OCI-LY1 (cell line): ENCODE results near the gene TREH.

Experiments used
- H2AFZ ChIP-seq: fragments of 200-600 bp; sonication (generic), shearing (Covaris generic); 2 replicates; pipeline ENCODE4 v1.6.0; 2014; ENCODE audit warnings: antibody characterized with exemption, mild to moderate bottlenecking, low read length
- H3F3A ChIP-seq: fragments of 200-600 bp; sonication (generic), shearing (Covaris generic); 2 replicates; pipeline ENCODE4 v1.6.0; 2014; ENCODE audit warnings: mild to moderate bottlenecking, antibody characterized with exemption, low read length, moderate library complexity; ENCODE audit not compliant: insufficient read depth
- H3K27ac ChIP-seq: fragments of 200-600 bp; sonication (generic); 2 replicates; pipeline ENCODE4 v1.5.1; 2014; ENCODE audit warnings: low read length, mixed run types, mild to moderate bottlenecking, low read depth; ENCODE audit not compliant: poor library complexity, severe bottlenecking
- H3K27me3 ChIP-seq: fragments of 200-600 bp; sonication (generic); 2 replicates; pipeline ENCODE4 v1.6.0; 2014; ENCODE audit warnings: antibody characterized with exemption, mild to moderate bottlenecking, low read length, moderate library complexity; ENCODE audit not compliant: insufficient read depth
- H3K36me3 ChIP-seq: fragments of 200-600 bp; sonication (generic); 2 replicates; pipeline ENCODE4 v1.6.1; 2014; ENCODE audit warnings: mild to moderate bottlenecking, antibody characterized with exemption, low read length, moderate library complexity, mixed read lengths; ENCODE audit not compliant: insufficient read depth
- H3K4me1 ChIP-seq: fragments of 200-600 bp; sonication (generic); 2 replicates; pipeline ENCODE4 v1.5.1; 2014; ENCODE audit warnings: mild to moderate bottlenecking, low read length, moderate library complexity; ENCODE audit not compliant: insufficient read depth, severe bottlenecking
- H3K4me2 ChIP-seq: fragments of 200-600 bp; sonication (generic), shearing (Covaris generic); 2 replicates; pipeline ENCODE4 v1.6.1; 2014; ENCODE audit warnings: low read length
- H3K4me3 ChIP-seq: fragments of 200-600 bp; sonication (generic); 2 replicates; pipeline ENCODE4 v1.5.1; 2014; ENCODE audit warnings: low read length, low read depth, mild to moderate bottlenecking, mixed read lengths; ENCODE audit not compliant: poor library complexity, severe bottlenecking
- H3K79me2 ChIP-seq: fragments of 200-600 bp; shearing (Covaris generic); 2 replicates; pipeline ENCODE4 v1.6.1; 2016; ENCODE audit warnings: mixed run types, low read length, mixed read lengths; ENCODE audit not compliant: insufficient read depth
- H3K9ac ChIP-seq: fragments of 200-600 bp; sonication (generic), shearing (Covaris generic); 2 replicates; pipeline ENCODE4 v1.6.1; 2014; ENCODE audit warnings: mild to moderate bottlenecking, low read length, mixed read lengths
- H3K9me2 ChIP-seq: fragments of 200-600 bp; sonication (generic), shearing (Covaris generic); 2 replicates; pipeline ENCODE4 v1.6.1; 2014; ENCODE audit warnings: low read depth, mild to moderate bottlenecking, low read length, mixed read lengths
- H3K9me3 ChIP-seq: fragments of 200-600 bp; shearing (Covaris generic); 2 replicates; pipeline ENCODE4 v1.6.1; 2014; ENCODE audit warnings: low read length, mixed read lengths
- H4K20me1 ChIP-seq: fragments of 200-600 bp; sonication (generic), shearing (Covaris generic); 2 replicates; pipeline ENCODE4 v1.6.0; 2016; ENCODE audit warnings: mild to moderate bottlenecking, low read length; ENCODE audit not compliant: insufficient read depth
- EZH2 ChIP-seq: fragments of 200-600 bp; sonication (generic), shearing (Covaris generic); IDR thresholded peaks from 2 replicates; pipeline ENCODE4 v1.8.0; 2017; ENCODE audit warnings: borderline replicate concordance, mixed run types, mild to moderate bottlenecking, antibody characterized with exemption, low read length, moderate library complexity, mixed read lengths
- TF ChIP-seq, protein P1 (sequence below): fragments of 200-600 bp; sonication (generic), shearing (Covaris generic); IDR thresholded peaks from 2 replicates; pipeline ENCODE4 v1.5.1; 2017; ENCODE audit warnings: mild to moderate bottlenecking, antibody characterized with exemption, low read length, moderate library complexity, mixed read lengths

Gene TREH

GRCh38 chr11:118628031-118628430, 51.4 kb downstream of the TREH start:
- Histone ChIP-seq H3K36me3 (no peaks in the 10 kb centered on the region), H3K9me2 (no peaks in the 10 kb centered on the region), H3K27ac (no peak overlapping the region), H3K27me3 (0 out of 2 replicates have a peak, but pooled peaks cover 3% of the 10 kb centered on the region), H2AFZ (no peak overlapping the region), H3K4me3 (no peak overlapping the region), H3K9ac (no peak overlapping the region), H4K20me1 (no peaks in the 10 kb centered on the region), H3K9me3 (no peaks in the 10 kb centered on the region), H3K4me2 (no peak overlapping the region), H3F3A (no peaks in the 10 kb centered on the region), H3K4me1 (no peaks in the 10 kb centered on the region), H3K79me2 (no peaks in the 10 kb centered on the region)
- TF ChIP-seq, protein P1, sequence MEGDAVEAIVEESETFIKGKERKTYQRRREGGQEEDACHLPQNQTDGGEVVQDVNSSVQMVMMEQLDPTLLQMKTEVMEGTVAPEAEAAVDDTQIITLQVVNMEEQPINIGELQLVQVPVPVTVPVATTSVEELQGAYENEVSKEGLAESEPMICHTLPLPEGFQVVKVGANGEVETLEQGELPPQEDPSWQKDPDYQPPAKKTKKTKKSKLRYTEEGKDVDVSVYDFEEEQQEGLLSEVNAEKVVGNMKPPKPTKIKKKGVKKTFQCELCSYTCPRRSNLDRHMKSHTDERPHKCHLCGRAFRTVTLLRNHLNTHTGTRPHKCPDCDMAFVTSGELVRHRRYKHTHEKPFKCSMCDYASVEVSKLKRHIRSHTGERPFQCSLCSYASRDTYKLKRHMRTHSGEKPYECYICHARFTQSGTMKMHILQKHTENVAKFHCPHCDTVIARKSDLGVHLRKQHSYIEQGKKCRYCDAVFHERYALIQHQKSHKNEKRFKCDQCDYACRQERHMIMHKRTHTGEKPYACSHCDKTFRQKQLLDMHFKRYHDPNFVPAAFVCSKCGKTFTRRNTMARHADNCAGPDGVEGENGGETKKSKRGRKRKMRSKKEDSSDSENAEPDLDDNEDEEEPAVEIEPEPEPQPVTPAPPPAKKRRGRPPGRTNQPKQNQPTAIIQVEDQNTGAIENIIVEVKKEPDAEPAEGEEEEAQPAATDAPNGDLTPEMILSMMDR = no peak
- TF ChIP-seq EZH2 = no peak

- H3K4me2 ChIP-seq = no peak overlapping the region
- H3K27ac ChIP-seq = no peak overlapping the region
- H3K4me3 ChIP-seq = no peak overlapping the region
- no peaks in the 10 kb centered on the region for H3K9me2 ChIP-seq
- 0 out of 2 replicates have a peak, but pooled peaks cover 3% of the 10 kb centered on the region for H3K27me3 ChIP-seq
- H3K9ac ChIP-seq = no peak overlapping the region
- no peaks in the 10 kb centered on the region for H3K4me1 ChIP-seq
- H2AFZ ChIP-seq = no peak overlapping the region
- H3F3A ChIP-seq = no peaks in the 10 kb centered on the region
- H3K79me2 ChIP-seq = no peaks in the 10 kb centered on the region
- TF ChIP-seq, protein P1 = no peak
- no peak for TF ChIP-seq EZH2
- no peaks in the 10 kb centered on the region for H3K9me3 ChIP-seq
- H3K36me3 ChIP-seq = no peaks in the 10 kb centered on the region
- no peaks in the 10 kb centered on the region for H4K20me1 ChIP-seq
Measured at GRCh38 chr11:118627566-118627965, 51.9 kb downstream of the TREH start.

DNA sequence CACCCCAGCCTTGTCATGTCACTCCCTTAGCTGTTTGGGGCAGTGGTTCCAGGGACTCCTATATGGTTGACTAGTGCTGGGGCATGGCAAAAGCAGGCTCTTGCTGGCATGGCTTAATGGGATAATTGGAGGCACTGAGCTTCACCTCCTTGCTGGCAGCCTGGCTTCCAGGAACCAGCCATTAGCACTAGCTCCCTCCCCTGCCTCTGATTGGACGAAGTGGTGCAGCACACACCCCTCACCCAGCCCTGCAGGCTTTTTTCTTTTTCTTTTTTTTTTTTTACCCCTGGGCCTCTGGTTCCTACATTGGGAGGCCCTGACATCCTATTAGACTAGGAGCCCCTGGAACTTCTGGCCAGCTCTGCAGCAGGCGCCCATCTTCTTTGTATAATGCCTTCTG, 53.5 kb downstream of the TREH start:
- Histone ChIP-seq H3K4me1 (peaks cover 6% of the 10 kb centered on the region), H3K4me3 (no peak overlapping the region), H3K27ac (no peak overlapping the region), H3K27me3 (0 out of 2 replicates have a peak, but pooled peaks cover under 1% of the 10 kb centered on the region), H3F3A (no peaks in the 10 kb centered on the region), H4K20me1 (no peaks in the 10 kb centered on the region), H3K9me3 (no peaks in the 10 kb centered on the region), H3K9ac (no peak overlapping the region), H3K9me2 (no peaks in the 10 kb centered on the region), H3K36me3 (no peaks in the 10 kb centered on the region), H3K79me2 (no peaks in the 10 kb centered on the region), H3K4me2 (no peak overlapping the region), H2AFZ (no peak overlapping the region)
- TF ChIP-seq, protein P1 = no peak
- TF ChIP-seq EZH2 = no peak
